Hepatocyte (in vitro differentiated cells): Measurements from ENCODE around the gene PELI3.

Experiments used
- EZH2 ChIP-seq: fragments of 200-600 bp; sonication (generic); IDR thresholded peaks from 2 replicates; pipeline ENCODE4 v1.6.1; 2016; ENCODE audit warnings: antibody characterized with exemption, mild to moderate bottlenecking, borderline replicate concordance
- EZH2phosphoT487 ChIP-seq: fragments of 200-600 bp; sonication (generic); IDR thresholded peaks from one replicate; pipeline ENCODE4 v1.6.1; 2018; ENCODE audit warnings: antibody characterized with exemption, mild to moderate bottlenecking, low read depth, moderate library complexity; ENCODE audit not compliant: unreplicated experiment, severe bottlenecking
- TF ChIP-seq, protein P1 (sequence below): fragments of 200-600 bp; sonication (generic); IDR thresholded peaks from 2 replicates; pipeline ENCODE4 v1.5.1; 2016; ENCODE audit warnings: antibody characterized with exemption, mild to moderate bottlenecking; ENCODE audit not compliant: poor library complexity

DNA sequence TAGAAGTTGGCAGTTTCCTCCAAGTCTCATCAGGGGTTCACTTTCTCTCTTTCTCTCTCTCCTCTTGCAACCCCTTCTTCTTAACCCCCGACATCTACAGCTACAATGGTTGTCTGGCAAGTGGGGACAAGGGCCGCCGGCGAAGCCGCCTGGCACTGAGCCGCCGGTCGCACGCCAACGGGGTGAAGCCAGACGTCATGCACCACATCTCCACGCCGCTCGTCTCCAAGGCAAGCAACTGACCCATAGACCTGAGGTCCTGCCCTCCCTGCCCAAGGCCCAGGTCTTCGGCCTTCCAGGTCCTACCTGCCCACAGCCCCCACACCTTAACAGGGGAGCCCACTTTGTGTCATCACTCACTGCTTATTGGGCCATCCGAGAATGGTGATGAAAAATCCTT is 4.4 kb downstream of the PELI3 start:
- TF ChIP-seq, protein P1, sequence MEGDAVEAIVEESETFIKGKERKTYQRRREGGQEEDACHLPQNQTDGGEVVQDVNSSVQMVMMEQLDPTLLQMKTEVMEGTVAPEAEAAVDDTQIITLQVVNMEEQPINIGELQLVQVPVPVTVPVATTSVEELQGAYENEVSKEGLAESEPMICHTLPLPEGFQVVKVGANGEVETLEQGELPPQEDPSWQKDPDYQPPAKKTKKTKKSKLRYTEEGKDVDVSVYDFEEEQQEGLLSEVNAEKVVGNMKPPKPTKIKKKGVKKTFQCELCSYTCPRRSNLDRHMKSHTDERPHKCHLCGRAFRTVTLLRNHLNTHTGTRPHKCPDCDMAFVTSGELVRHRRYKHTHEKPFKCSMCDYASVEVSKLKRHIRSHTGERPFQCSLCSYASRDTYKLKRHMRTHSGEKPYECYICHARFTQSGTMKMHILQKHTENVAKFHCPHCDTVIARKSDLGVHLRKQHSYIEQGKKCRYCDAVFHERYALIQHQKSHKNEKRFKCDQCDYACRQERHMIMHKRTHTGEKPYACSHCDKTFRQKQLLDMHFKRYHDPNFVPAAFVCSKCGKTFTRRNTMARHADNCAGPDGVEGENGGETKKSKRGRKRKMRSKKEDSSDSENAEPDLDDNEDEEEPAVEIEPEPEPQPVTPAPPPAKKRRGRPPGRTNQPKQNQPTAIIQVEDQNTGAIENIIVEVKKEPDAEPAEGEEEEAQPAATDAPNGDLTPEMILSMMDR = no peak
- TF ChIP-seq EZH2 = no peak
- TF ChIP-seq EZH2phosphoT487 = no peak
